Measurements from ENCODE around the gene MTO1. TPM values are rescaled to one million over a fixed set of nuclear protein-coding genes. Genes with fewer than 3 reads are reported as not detected.

The MTO1 gene
- total RNA-seq, 2 donors from 2014 or later, result 17.2 to 19.6 TPM

DNA sequence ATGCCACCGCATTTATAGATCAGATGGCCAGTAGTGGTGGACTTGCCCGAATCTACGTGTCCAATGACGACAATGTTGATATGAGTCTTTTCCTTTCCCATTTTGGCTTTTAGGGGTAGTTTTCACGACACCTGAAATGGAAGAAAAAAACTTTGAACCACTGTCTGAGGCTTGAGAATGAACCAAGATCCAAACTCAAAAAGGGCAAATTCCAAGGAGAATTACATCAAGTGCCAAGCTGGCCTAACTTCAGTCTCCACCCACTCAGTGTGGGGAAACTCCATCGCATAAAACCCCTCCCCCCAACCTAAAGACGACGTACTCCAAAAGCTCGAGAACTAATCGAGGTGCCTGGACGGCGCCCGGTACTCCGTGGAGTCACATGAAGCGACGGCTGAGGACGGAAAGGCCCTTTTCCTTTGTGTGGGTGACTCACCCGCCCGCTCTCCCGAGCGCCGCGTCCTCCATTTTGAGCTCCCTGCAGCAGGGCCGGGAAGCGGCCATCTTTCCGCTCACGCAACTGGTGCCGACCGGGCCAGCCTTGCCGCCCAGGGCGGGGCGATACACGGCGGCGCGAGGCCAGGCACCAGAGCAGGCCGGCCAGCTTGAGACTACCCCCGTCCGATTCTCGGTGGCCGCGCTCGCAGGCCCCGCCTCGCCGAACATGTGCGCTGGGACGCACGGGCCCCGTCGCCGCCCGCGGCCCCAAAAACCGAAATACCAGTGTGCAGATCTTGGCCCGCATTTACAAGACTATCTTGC, 58.6 kb downstream of the MTO1 start:
- H3K4me1 ChIP-seq (replicated peaks), result peaks cover 6% of the 10 kb centered on the region

GRCh38 chr6:73520688-73521350, 59.3 kb downstream of the MTO1 start, which contains the start of gene EEF1A1:
Gene EEF1A1 (minus strand): TSS chr6:73521032. CDS start chr6:73520026, 1,006 bp downstream.
- Histone ChIP-seq H3K4me1 (replicated peaks) (peaks cover 6% of the 10 kb centered on the region), H3K27ac (peak within 1 kb of the TSS; percentile 100), H3K4me3 (peak within 1 kb of the TSS; percentile 88 to 97), H3K27me3 (replicated peaks; ENCODE audit: insufficient read depth) (no peaks in the 10 kb centered on the region), H3K9me3 (no peaks in the 10 kb centered on the region), H3K36me3 (no peaks in the 10 kb centered on the region)
- TF ChIP-seq POLR2AphosphoS5 (IDR thresholded peaks at IDR 0.05) (peak; percentile 97), CTCF (IDR thresholded peaks at IDR 0.05) (peak in 2 of 4 experiments; percentile 11 to 19), POLR2A (IDR thresholded peaks at IDR 0.05) (peak; percentile 99)
- DNase-seq (ENCODE audit: low spot score), result peak; percentile 100
- intact Hi-C loops (cut with DNase I), result loop anchor here (1.0 to 5.0 kb wide), 3 partner anchors 64 to 1721 kb away; partner anchors contain the start of gene COX7A2
- WGBS, result 0% methylated on average over 44 of the region's 53 CpGs

More for the DNA sequence above, 58.6 kb downstream of the MTO1 start:
- no peaks in the 10 kb centered on the region for H3K9me3 ChIP-seq
- TF ChIP-seq POLR2AphosphoS5 (IDR thresholded peaks at IDR 0.05) (peak; percentile 53), POLR2A (IDR thresholded peaks at IDR 0.05) (peak; percentile 52), CTCF (IDR thresholded peaks at IDR 0.05) (no peak)
- peak; percentile 47 for DNase-seq (ENCODE audit: low spot score)
- peak overlapping the region; percentile 88 to 97 for H3K4me3 ChIP-seq
- H3K36me3 ChIP-seq, result no peaks in the 10 kb centered on the region
- H3K27me3 ChIP-seq (replicated peaks; ENCODE audit: insufficient read depth), result no peaks in the 10 kb centered on the region
- under 1% methylated on average over 29 of the region's 56 CpGs for WGBS
- H3K27ac ChIP-seq, result peak overlapping the region; percentile 100
- intact Hi-C loops (cut with DNase I), result loop anchor here (2.0 to 5.0 kb wide), 2 partner anchors 135 to 1722 kb away; partner anchors contain the start of gene COX7A2

DNA sequence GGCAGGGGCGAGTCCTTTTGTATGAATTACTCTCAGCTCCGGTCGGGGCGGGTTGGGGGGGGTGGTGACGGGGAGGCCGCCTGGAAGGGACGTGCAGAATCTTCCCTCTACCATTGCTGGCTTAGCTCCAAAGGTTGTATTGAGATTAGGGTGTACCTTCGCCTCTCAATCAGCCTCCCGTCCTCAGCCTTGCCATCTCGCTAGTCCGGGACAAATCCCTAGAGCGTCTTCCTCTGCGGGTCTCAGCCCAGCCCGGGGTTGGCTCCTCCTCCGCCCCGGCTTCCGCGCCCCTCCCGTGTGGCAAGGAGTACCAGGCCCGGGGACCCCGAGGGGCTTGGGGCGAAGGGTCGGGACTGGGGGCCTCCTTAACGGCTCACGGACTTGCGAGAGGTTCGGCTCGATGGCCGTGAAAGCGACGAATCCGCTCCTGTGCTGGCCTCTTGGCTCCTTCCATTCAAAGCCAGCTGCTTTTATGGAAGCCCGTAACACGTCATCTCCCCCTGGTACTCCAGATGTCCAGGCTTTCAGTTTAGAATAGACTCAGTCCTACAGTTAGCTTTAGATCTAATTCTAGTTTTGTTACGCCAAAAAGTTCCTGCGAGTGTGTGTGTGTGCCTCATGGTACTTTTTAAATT, 59.9 kb downstream of the MTO1 start:
- no peaks in the 10 kb centered on the region for H3K27me3 ChIP-seq (replicated peaks; ENCODE audit: insufficient read depth)
- peaks cover 4% of the 10 kb centered on the region for H3K4me1 ChIP-seq (replicated peaks)
- no peak for TF ChIP-seq CTCF (IDR thresholded peaks at IDR 0.05)
- no peak for TF ChIP-seq POLR2A (IDR thresholded peaks at IDR 0.05)
- TF ChIP-seq POLR2AphosphoS5 (IDR thresholded peaks at IDR 0.05), result no peak
- intact Hi-C loops (cut with DNase I), result loop anchor here (1.0 to 5.0 kb wide), 3 partner anchors 64 to 1721 kb away; partner anchors contain the start of gene COX7A2
- H3K36me3 ChIP-seq, result no peaks in the 10 kb centered on the region
- no peak for DNase-seq (ENCODE audit: low spot score)
- peak overlapping the region; percentile 88 to 97 for H3K4me3 ChIP-seq
- peak overlapping the region; percentile 100 for H3K27ac ChIP-seq
- 1% methylated on average over 36 of the region's 36 CpGs for WGBS
- no peaks in the 10 kb centered on the region for H3K9me3 ChIP-seq

DNA sequence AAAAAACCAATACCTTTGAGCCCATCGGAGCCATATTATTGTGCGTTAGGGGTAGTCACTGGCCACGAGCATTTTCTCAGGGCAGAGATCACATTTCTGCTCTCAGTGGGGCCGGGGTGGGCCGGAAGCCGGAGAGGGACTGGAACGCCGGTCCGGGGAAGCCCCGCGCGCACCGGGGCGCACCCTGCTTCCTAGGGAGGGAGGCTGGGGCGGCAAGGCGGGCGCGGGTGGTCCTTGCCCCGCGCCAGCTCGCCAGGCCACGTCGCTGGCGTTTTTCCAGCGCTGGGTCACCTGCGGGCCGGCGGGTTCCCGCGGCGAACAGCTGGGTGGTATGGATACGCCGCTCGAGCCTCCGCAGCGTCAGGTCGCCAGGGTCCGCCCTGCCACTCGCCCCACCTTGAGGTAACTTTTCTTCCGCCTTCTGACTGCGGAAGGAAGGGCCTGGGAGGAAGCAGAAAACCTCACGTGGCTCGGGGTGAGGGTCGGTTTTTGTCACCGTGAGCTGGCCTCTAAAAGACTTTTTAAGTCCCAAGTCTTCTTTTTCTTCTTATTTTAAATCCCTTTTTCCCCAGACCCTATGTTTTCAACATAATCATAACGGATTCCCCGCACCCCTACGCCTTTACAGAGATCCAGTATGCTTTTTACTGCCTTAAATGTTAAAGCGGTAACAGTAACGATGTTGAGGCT, 62.0 kb downstream of the MTO1 start:
- no peaks in the 10 kb centered on the region for H3K36me3 ChIP-seq
- no peaks in the 10 kb centered on the region for H3K9me3 ChIP-seq
- peak overlapping the region; percentile 100 for H3K27ac ChIP-seq
- H3K27me3 ChIP-seq (replicated peaks; ENCODE audit: insufficient read depth), result no peaks in the 10 kb centered on the region
- peak; percentile 59 for DNase-seq (ENCODE audit: low spot score)
- peak overlapping the region; percentile 64 to 66 for H3K4me3 ChIP-seq
- WGBS, result 3% methylated on average over 49 of the region's 50 CpGs
- peak; percentile 66 for TF ChIP-seq POLR2A (IDR thresholded peaks at IDR 0.05)
- TF ChIP-seq CTCF (IDR thresholded peaks at IDR 0.05), result peak in 1 of 4 experiments; percentile 31
- peak; percentile 74 for TF ChIP-seq POLR2AphosphoS5 (IDR thresholded peaks at IDR 0.05)
- intact Hi-C loops (cut with DNase I), result loop anchor here (5.0 kb wide), 1 partner anchor 1719 kb away; the partner anchor contains the start of gene COX7A2
- H3K4me1 ChIP-seq (replicated peaks), result peaks cover 2% of the 10 kb centered on the region
